HL-60 (cell line): ENCODE results near the gene CD300H.
"Not testable (repeated sequence)": the region's sequence is repeated elsewhere in the genome, so short reads cannot be mapped to it uniquely, and the experiment has no call there.

ENCODE experiments used
- POLR2AphosphoS5 ChIP-seq: IDR thresholded peaks from 2 replicates; pipeline ENCODE4 v1.6.1; 2012; ENCODE audit warnings: low read depth
- SPI1 ChIP-seq: IDR thresholded peaks from 2 replicates; pipeline ENCODE4 v1.6.1; 2012; ENCODE audit warnings: low read depth, mild to moderate bottlenecking, borderline replicate concordance
- TF ChIP-seq, protein P1 (sequence below): IDR thresholded peaks from one replicate; pipeline ENCODE4 v1.5.1; 2011; ENCODE audit warnings: low read length, control low read depth, inconsistent platforms; ENCODE audit not compliant: insufficient read depth
- TF ChIP-seq, protein P2 (sequence below): IDR thresholded peaks from 2 replicates; pipeline ENCODE4 v1.6.1; 2012; ENCODE audit warnings: low read depth; ENCODE audit not compliant: insufficient replicate concordance

DNA sequence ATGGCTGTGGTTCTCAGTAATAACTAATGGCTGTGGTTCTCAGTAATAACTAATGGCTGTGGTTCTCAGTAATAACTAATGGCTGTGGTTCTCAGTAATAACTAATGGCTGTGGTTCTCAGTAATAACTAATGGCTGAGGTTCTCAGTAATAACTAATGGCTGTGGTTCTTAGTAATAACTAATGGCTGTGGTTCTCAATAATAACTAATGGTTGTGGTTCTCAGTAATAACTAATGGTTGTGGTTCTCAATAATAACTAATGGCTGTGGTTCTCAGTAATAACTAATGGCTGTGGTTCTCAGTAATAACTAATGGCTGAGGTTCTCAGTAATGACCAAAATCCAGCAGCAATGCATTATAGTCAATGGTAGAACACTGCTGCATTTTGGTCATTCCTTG lies 6.3 kb upstream of the CD300H start:
- TF ChIP-seq, protein P1, sequence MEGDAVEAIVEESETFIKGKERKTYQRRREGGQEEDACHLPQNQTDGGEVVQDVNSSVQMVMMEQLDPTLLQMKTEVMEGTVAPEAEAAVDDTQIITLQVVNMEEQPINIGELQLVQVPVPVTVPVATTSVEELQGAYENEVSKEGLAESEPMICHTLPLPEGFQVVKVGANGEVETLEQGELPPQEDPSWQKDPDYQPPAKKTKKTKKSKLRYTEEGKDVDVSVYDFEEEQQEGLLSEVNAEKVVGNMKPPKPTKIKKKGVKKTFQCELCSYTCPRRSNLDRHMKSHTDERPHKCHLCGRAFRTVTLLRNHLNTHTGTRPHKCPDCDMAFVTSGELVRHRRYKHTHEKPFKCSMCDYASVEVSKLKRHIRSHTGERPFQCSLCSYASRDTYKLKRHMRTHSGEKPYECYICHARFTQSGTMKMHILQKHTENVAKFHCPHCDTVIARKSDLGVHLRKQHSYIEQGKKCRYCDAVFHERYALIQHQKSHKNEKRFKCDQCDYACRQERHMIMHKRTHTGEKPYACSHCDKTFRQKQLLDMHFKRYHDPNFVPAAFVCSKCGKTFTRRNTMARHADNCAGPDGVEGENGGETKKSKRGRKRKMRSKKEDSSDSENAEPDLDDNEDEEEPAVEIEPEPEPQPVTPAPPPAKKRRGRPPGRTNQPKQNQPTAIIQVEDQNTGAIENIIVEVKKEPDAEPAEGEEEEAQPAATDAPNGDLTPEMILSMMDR = not testable (repeated sequence)
- TF ChIP-seq, protein P2, sequence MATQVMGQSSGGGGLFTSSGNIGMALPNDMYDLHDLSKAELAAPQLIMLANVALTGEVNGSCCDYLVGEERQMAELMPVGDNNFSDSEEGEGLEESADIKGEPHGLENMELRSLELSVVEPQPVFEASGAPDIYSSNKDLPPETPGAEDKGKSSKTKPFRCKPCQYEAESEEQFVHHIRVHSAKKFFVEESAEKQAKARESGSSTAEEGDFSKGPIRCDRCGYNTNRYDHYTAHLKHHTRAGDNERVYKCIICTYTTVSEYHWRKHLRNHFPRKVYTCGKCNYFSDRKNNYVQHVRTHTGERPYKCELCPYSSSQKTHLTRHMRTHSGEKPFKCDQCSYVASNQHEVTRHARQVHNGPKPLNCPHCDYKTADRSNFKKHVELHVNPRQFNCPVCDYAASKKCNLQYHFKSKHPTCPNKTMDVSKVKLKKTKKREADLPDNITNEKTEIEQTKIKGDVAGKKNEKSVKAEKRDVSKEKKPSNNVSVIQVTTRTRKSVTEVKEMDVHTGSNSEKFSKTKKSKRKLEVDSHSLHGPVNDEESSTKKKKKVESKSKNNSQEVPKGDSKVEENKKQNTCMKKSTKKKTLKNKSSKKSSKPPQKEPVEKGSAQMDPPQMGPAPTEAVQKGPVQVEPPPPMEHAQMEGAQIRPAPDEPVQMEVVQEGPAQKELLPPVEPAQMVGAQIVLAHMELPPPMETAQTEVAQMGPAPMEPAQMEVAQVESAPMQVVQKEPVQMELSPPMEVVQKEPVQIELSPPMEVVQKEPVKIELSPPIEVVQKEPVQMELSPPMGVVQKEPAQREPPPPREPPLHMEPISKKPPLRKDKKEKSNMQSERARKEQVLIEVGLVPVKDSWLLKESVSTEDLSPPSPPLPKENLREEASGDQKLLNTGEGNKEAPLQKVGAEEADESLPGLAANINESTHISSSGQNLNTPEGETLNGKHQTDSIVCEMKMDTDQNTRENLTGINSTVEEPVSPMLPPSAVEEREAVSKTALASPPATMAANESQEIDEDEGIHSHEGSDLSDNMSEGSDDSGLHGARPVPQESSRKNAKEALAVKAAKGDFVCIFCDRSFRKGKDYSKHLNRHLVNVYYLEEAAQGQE = not testable (repeated sequence)
- TF ChIP-seq POLR2AphosphoS5, SPI1: not testable (repeated sequence)
